ENCODE data around the gene GNB5. TPM values are rescaled to one million over a fixed set of nuclear protein-coding genes. Genes with fewer than 3 reads are reported as not detected.

Gene GNB5
- total RNA-seq, 1 experiment from 2014 or later: 29.8 TPM

DNA sequence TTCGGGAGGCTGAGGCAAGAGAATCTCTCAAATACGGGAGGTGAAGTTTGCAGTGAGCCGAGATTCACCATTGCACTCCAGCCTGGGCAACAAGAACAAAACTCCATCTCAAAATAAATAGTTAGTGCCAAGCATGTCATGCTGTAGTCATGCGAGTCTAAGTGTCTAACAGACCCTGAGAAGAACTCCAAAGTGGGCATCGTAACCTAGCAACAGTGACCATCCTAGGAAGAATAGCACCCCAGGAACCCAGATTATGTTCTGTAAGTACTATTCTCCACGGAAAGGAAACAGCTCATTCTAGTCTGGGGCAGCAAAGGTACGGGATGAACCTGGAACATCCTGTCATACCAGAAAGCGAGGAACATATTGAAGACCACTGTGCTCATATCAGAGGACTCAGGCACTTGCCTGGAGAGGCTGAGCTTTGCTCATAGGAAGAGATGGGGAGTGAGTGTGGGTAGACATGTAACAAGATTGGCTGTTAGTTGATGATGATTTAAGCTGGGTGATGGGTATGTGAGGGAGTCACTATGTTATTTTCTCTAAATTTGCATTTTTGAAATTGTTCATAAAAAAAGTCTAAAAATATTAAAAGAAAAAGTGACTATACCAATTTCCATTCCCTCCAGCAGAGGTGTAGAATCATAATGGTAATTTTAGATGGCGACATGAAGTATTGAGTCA is 110.3 kb downstream of the GNB5 start:
- Mint-ChIP-seq H3K9me3 (no peaks in the 10 kb centered on the region), H3K4me3 (no peak overlapping the region), H3K27me3 (ENCODE audit: low read depth) (no peaks in the 10 kb centered on the region), H3K4me1 (peaks cover 13 to 18% of the 10 kb centered on the region in 2 experiments; a peak in 3 of 4 replicates), H3K27ac (no peak overlapping the region), H3K36me3 (ENCODE audit: insufficient read depth in 1 of 3, low read depth in 3 of 3) (no peaks in the 10 kb centered on the region)
- Histone ChIP-seq H4K20me1 (ENCODE audit: control insufficient read depth, insufficient read depth, insufficient read length) (no peaks in the 10 kb centered on the region), H3K18ac (ENCODE audit: insufficient read length, low read depth, low read length) (no peak overlapping the region), H2AK5ac (ENCODE audit: insufficient read length, low read length) (no peak overlapping the region), H3K4me2 (ENCODE audit: insufficient read depth, insufficient read length, low read length) (no peak overlapping the region), H3K23me2 (ENCODE audit: insufficient read length, low read depth, low read length, poor library complexity, severe bottlenecking) (no peaks in the 10 kb centered on the region), H3K23ac (ENCODE audit: insufficient read length, low read depth, low read length) (no peak overlapping the region), H3K79me1 (ENCODE audit: insufficient read depth, low read depth, low read length, poor library complexity, severe bottlenecking) (no peaks in the 10 kb centered on the region), H3K14ac (ENCODE audit: insufficient read depth, low read length) (no peak overlapping the region), H4K8ac (replicated peaks; ENCODE audit: insufficient read length, low read depth, low read length) (no peak overlapping the region), H2AFZ (ENCODE audit: low read length) (no peak overlapping the region), H4K91ac (ENCODE audit: insufficient read length, low read depth, low read length) (no peak overlapping the region), H2BK15ac (ENCODE audit: low read depth, low read length) (no peak overlapping the region), H3K27ac (ENCODE audit: insufficient read length, low read depth, low read length) (no peak overlapping the region), H3K4me1 (ENCODE audit: insufficient read depth, low read length) (no peaks in the 10 kb centered on the region), H2BK20ac (ENCODE audit: low read depth, low read length, poor library complexity, severe bottlenecking) (no peak overlapping the region), H3K4ac (ENCODE audit: low read depth, low read length) (no peak overlapping the region), H3T11ph (ENCODE audit: low read length) (no peak overlapping the region), H4K5ac (ENCODE audit: insufficient read length, low read depth, low read length) (no peak overlapping the region), H2BK120ac (ENCODE audit: low read depth, low read length, poor library complexity, severe bottlenecking) (no peak overlapping the region), H2BK12ac (ENCODE audit: insufficient read length, low read depth, low read length) (no peak overlapping the region), H2BK5ac (ENCODE audit: insufficient read length, low read length) (no peak overlapping the region), H3K9ac (ENCODE audit: extremely low read depth, insufficient read length, low read length) (no peak overlapping the region), H3K56ac (ENCODE audit: insufficient read length, low read depth, low read length) (no peak overlapping the region), H3K27me3 (ENCODE audit: insufficient read depth, low read length) (no peaks in the 10 kb centered on the region), H3K79me2 (ENCODE audit: insufficient read depth, low read length) (no peaks in the 10 kb centered on the region), H3K9me3 (ENCODE audit: control insufficient read depth, low read depth, low read length) (no peaks in the 10 kb centered on the region)
- DNase-seq: no peak
- TF ChIP-seq, protein P1, sequence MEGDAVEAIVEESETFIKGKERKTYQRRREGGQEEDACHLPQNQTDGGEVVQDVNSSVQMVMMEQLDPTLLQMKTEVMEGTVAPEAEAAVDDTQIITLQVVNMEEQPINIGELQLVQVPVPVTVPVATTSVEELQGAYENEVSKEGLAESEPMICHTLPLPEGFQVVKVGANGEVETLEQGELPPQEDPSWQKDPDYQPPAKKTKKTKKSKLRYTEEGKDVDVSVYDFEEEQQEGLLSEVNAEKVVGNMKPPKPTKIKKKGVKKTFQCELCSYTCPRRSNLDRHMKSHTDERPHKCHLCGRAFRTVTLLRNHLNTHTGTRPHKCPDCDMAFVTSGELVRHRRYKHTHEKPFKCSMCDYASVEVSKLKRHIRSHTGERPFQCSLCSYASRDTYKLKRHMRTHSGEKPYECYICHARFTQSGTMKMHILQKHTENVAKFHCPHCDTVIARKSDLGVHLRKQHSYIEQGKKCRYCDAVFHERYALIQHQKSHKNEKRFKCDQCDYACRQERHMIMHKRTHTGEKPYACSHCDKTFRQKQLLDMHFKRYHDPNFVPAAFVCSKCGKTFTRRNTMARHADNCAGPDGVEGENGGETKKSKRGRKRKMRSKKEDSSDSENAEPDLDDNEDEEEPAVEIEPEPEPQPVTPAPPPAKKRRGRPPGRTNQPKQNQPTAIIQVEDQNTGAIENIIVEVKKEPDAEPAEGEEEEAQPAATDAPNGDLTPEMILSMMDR (conservative IDR thresholded peaks at IDR 0.05): no peak
- no CpG with 5 or more reads among the region's 9 CpGs for WGBS (ENCODE audit: extremely low coverage, insufficient read length, low lambda C conversion rate)

All from H9 (cell line).